ENCODE measurements around the gene UGT1A7.
"Not testable (repeated sequence)": the region's sequence is repeated elsewhere in the genome, so short reads cannot be mapped to it uniquely, and the experiment has no call there.

UGT1A7 gene

GRCh38 chr2:233681521-233682099 lies at the start of gene UGT1A7:
TSS of gene UGT1A7 (plus strand) at chr2:233681901. CDS start at chr2:233681938, 37 bp downstream.
- DNase-seq, result no peak

- DNase-seq, result not testable (repeated sequence)
These were observed 45.4 kb upstream of the UGT1A7 start, which contains the start of gene UGT1A10 for GRCh38 chr2:233636306-233636705. TSS of gene UGT1A10 (plus strand) at chr2:233636448. CDS start at chr2:233636523, 75 bp downstream.

- DNase-seq, result no peak
These were observed 42.9 kb upstream of the UGT1A7 start for GRCh38 chr2:233638836-233639235.

DNA sequence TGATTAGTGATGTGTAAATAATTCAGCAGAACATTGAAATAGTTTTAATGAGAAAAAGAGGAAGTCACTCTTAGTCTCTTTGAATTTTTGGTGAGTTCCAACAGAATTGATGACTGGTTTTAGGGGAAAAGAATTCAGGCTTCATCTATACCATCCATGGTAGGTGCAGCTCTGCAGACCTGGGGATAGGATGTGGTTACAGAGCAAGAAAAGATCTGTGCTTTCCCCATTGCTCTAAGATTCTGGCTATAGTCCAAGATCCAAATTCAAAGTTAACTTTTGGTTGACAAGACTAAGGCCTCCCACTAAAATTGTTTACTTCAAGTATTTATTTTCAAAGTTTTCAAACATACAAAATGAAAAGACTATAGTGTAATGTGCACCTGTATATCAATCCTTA lies 41.8 kb upstream of the UGT1A7 start:
- no peak for DNase-seq

- DNase-seq, result no peak
These were observed 38.6 kb upstream of the UGT1A7 start for GRCh38 chr2:233643128-233643527.

DNA sequence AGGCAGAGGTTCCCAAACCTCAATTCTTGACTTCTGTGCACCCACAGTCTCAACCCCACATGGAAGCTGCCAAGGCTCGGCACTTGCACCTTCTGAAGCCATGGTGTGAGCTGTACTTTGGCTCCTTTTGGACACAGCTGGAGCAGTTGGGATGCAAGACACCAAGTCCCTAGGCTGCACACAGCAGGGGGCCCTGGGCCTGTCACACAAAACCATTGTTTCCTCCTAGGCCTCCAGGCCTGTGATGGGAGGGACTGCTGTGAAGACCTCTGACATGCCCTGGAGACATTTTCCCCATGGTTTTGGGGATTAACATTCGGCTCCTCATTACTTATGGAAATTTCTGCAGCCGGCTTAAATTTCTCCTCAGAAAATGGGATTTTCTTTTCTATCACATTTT lies 35.7 kb upstream of the UGT1A7 start:
- not testable (repeated sequence) for DNase-seq

DNA sequence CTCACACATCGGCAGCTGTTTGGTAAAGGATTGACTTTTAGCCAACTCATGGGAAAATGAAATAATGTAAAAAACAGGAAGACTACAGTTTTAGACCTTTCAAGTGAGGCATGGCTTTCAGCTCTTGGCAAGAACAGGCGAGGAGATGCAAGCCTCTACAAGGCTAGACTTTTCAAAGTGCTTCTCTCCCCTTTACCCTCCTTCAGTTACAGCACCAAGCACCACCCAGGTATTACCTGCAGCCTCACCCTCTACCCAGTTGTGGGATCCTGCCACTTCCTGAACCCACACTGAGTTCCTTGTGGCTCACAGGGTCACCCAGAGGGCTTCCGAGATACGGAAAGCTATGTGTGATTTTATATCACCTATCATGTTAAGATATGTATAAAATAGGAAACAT lies 30.7 kb upstream of the UGT1A7 start:
- no peak for DNase-seq

DNA sequence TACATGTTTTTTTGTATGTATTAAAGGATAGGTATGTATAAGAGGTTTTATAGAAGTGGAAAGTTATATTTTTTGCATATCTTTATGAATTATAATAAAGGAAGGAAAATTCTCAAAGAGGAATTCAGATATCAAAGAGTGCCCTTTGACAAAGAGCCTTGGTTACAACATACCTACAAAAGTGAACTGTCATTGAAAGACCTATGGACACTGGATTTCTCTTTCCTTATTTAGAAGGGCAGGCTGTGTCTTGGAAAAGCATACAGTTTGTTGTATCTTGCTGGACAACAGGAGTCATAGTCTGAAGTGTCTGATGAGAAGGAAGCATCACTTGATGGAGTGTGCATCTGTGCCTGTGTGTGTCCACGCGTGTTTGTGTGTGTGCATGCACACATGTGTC lies 30.3 kb upstream of the UGT1A7 start:
- no peak for DNase-seq

DNA sequence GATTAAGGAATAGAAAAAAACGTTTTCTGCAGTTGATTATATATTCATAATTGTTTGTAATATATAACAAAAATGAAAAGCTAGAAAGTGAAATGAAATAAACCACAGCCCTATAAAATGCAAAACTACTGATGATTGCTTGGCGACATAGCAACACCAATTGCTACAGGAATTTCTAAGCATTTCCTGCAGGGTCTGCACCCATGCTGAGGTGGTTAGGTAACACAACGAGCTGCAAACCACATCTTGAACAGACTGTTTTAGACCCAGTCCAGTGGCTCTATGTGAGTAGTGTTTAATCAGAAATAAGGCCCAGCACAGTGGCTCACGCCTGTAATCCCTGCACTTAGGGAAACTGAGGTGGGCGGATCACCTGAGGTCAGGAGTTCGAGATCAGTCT lies 27.2 kb upstream of the UGT1A7 start:
- no peak for DNase-seq

DNA sequence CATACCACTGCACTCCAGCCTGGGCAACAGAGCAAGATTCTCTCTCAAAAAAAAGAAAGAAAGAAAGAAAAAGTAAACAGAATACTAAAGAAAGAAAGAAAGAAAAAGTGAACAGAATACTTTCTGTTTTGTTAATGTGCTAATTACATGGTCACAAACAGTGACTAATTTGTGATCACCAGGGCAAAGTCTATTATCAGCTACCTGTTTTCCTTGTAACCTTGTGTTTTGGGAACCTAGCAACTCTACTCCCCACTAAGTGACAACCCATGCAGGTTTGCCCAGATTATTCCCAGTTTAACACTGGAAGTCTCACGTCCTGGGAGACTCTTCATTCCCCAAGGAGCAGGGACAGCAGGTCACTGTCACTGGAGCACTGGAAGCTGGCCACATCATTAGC lies 26.7 kb upstream of the UGT1A7 start:
- no peak for DNase-seq

- not testable (repeated sequence) for DNase-seq
These were observed 25.8 kb upstream of the UGT1A7 start for GRCh38 chr2:233655943-233656342.

DNA sequence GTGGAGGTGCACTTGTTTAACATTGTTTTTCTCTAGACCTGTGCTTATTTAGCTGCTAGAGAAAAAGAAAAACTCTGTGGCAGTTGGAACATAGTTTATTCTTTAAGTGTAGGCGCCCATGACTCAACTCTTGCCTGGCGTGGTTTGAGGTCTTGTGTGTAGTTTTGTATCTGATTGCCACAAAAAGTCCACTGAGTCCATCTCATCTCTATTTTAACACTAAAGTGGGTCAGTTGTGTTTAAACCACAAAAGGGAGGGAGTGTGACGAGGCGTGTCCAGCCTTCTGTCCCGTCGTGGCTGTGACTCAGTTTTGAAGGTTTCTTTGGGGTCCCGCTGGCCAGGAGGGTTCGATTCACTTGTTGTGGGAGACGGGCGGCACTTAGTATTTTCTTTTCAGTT lies 25.3 kb upstream of the UGT1A7 start:
- no peak for DNase-seq

DNA sequence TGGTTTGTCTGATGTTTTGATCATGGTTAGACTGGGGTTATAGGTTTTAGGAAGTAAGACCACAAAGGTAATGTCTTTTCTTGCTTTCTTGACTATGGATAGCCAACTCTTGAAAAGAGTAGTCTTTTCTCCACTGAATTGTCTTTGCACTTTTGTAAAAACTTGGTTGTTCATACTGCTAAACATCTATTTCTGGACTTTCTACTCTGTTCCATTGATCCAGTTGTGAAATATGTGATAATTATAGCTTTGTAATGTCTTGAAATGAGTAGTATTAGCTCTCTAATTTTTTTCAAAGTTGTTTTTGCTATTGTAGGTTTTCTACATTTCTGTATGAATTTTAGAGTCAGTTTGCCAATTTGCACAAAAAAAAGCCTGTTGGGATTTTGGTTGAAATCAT lies 23.1 kb upstream of the UGT1A7 start:
- no peak for DNase-seq

DNA sequence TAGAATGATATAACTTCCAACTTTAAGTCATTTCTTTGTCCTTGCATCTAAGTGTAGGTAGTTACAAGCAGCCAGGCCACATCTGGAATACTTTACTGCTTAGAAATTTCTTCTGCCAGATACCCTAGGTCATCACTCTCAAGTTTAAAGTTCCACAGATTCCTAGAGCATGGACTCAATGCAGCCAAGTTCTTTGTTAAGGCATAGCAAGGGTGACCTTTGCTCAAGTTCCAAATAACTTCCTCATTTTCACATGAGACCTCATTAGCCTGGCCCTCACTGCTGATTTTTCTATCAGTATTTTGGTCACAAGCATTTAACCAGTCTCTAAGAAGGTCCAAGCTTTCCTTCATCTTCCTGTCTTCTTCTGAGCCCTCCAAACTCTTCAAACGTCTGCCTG lies 17.8 kb upstream of the UGT1A7 start:
- no peak for DNase-seq

- no peak for DNase-seq
These were observed 13.0 kb upstream of the UGT1A7 start for GRCh38 chr2:233668605-233669260.

- no peak for DNase-seq
These were observed 10.2 kb upstream of the UGT1A7 start, which contains the start of gene UGT1A9 for GRCh38 chr2:233671290-233672161. TSS of gene UGT1A9 (plus strand) at chr2:233671898. CDS start at chr2:233671935, 37 bp downstream.

DNA sequence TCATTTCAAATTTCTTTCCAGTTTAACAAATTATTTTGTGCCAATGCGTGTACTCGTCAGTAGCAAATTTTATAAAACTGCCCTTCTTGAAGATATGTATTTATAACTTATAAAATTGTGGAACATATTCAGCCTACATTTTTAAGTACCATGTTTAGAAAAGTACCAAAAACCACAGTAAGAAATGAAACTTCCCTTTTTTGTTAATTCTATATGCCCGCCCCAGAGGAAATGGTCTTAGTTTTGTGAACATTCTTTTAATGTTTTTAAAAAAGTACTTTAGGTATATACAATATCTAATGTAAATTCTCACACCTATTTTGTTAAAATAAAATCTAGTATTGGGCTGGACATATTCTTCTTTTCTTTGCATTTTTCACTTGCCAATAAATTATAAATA lies 8.8 kb upstream of the UGT1A7 start:
- DNase-seq, result no peak

GRCh38 chr2:233673896-233674295 lies 7.8 kb upstream of the UGT1A7 start:
- DNase-seq, result no peak

DNA sequence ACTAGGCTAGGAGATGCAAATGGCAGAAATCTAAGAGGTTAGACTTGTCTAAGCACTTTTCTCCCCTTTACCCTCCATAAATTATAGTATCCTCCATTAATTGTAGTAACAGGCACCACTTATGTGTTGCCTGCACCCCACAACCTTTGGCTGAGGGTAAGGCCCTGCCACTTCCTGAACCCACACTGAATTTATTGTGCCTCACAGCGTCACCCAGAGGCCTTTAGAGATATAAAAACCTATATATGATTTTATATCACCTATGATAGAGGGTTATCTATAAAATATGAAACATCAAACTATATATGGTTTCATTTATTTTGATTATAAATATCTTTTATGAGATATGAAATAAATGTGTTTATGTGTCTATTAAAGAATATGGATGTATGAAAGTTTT lies 7.4 kb upstream of the UGT1A7 start:
- DNase-seq, result no peak

GRCh38 chr2:233674995-233675394 lies 6.7 kb upstream of the UGT1A7 start:
- DNase-seq, result no peak

- DNase-seq, result no peak
These were observed 5.7 kb upstream of the UGT1A7 start for GRCh38 chr2:233676046-233676445.

GRCh38 chr2:233679196-233679595 lies 2.5 kb upstream of the UGT1A7 start:
- no peak for DNase-seq

DNA sequence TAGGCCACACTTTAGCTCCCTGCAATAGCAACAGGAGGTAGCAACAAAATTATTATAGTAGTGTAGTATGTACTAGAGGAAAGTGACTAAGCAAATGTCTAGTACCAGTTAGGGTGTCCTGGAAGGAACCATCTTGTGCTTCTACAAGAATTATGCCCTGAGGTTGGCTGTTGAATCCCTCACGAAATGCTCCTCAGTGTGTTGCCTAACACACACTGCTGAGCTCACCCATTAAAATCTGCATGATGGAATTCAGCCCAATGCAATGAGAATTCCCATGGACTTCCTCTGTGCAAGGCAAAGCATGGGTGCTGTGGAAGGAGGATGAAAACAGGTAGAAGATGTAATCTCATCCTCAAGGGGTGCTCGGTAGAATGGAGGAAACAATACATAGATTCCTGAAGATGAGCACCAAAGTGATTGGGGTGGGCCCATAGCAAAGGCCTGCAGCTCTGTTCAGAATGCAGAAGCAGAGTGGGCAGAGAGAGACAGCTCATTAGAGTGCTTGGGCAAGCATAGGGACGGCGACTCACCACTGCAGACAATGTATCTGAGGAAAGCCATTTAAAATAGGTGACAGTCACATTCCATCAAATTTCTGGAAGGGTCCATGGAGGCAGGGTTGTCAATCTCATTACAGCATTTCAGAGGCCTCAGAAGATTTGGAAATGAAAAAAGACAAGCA lies 1.2 kb upstream of the UGT1A7 start:
- DNase-seq, result no peak
